Caco-2 (cell line): ENCODE measurements around the gene SCFD2. TPM values are rescaled to one million over a fixed set of nuclear protein-coding genes. Genes with fewer than 3 reads are reported as not detected.

ENCODE experiments used
- BruUV-seq: library from RNA; stranded (reverse); fragments of 400-500 nt; replicated peaks from 2 replicates; lab custom pipeline; 2021; lab: Mats Ljungman, UMichigan
- CTCF ChIA-PET: fragments of 300-600 bp; sonication (Branson Sonifier 250); formaldehyde crosslinking; loops from one replicate; lab custom pipeline; 2022; ENCODE audit warnings: antibody characterized with exemption; lab: Charles Lee
- POLR2A ChIA-PET: fragments of 300-600 bp; sonication (Branson Sonifier 250); formaldehyde crosslinking; loops from one replicate; lab custom pipeline; 2022; ENCODE audit warnings: antibody characterized with exemption; lab: Charles Lee
- DNase-seq, 2 experiments: peaks; one replicate each; pipeline versions ENCODE4 v3.0.0 to v3.0.0-alpha.2; 2020 to 2022
- H3K27me3 ChIP-seq: replicated peaks from 2 replicates; pipeline ENCODE4 v1.6.0; 2011; ENCODE audit warnings: low read length; ENCODE audit not compliant: control insufficient read depth, insufficient read depth
- H3K36me3 ChIP-seq: 2 replicates; pipeline ENCODE4 v1.5.1; 2011; ENCODE audit warnings: low read length; ENCODE audit not compliant: control insufficient read depth, insufficient read depth
- H3K4me1 ChIP-seq: fragments of 250-450 bp; sonication (Bioruptor Pico); 2 replicates; pipeline ENCODE4 v1.5.1; 2020; ENCODE audit warnings: mild to moderate bottlenecking
- H3K4me3 ChIP-seq: 2 replicates; pipeline ENCODE4 v1.5.1; 2011; ENCODE audit warnings: low read depth, mild to moderate bottlenecking, control low read depth, low read length
- H3K9me3 ChIP-seq: fragments of 250-450 bp; sonication (Bioruptor Pico); 2 replicates; pipeline ENCODE4 v1.5.1; 2020; ENCODE audit warnings: mild to moderate bottlenecking, moderate library complexity
- H3K27ac Mint-ChIP-seq: one replicate; pipeline ENCODE4 v1.8.0; 2022; ENCODE audit warnings: mixed read lengths; ENCODE audit not compliant: unreplicated experiment
- H3K27me3 Mint-ChIP-seq: one replicate; pipeline ENCODE4 v1.8.0; 2022; ENCODE audit warnings: mixed read lengths; ENCODE audit not compliant: insufficient read depth, unreplicated experiment
- H3K36me3 Mint-ChIP-seq: one replicate; pipeline ENCODE4 v1.8.0; 2022; ENCODE audit warnings: mild to moderate bottlenecking, mixed read lengths; ENCODE audit not compliant: insufficient read depth, unreplicated experiment
- H3K4me1 Mint-ChIP-seq: one replicate; pipeline ENCODE4 v1.8.0; 2022; ENCODE audit warnings: low read depth, mixed read lengths; ENCODE audit not compliant: unreplicated experiment
- H3K4me3 Mint-ChIP-seq: one replicate; pipeline ENCODE4 v1.8.0; 2022; ENCODE audit warnings: mild to moderate bottlenecking, moderate library complexity, mixed read lengths; ENCODE audit not compliant: unreplicated experiment
- H3K9me3 Mint-ChIP-seq: one replicate; pipeline ENCODE4 v1.8.0; 2022; ENCODE audit warnings: mixed read lengths; ENCODE audit not compliant: unreplicated experiment
- intact Hi-C: fragments of 100-400 bp; cut with micrococcal nuclease; formaldehyde crosslinking; loops from one replicate; pipeline ENCODE4 v1.10.0; 2022; ENCODE audit not compliant: unreplicated experiment
- total RNA-seq: library from RNA; stranded (reverse); gene quantifications from 2 replicates; pipeline ENCODE4 v1.2.3, GENCODE V29; 2022
- TF ChIP-seq, protein P1 (sequence below), 2 experiments: fragments of 200-600 bp in 1 of 2; IDR thresholded peaks; 1 replicate in 1 of 2; 2 replicates in 1 of 2; pipeline versions ENCODE4 v1.5.1 to v1.8.0; 2011 to 2022; ENCODE audit warnings: antibody characterized with exemption in 1 of 2, control low read depth in 1 of 2, inconsistent platforms in 1 of 2, low read depth in 1 of 2, low read length in 1 of 2, mild to moderate bottlenecking in 1 of 2, moderate library complexity in 1 of 2; ENCODE audit not compliant: insufficient read depth in 1 of 2, severe bottlenecking in 1 of 2, unreplicated experiment in 1 of 2

Gene SCFD2
- total RNA-seq, 1 experiment from 2014 or later: 12.2 TPM

DNA sequence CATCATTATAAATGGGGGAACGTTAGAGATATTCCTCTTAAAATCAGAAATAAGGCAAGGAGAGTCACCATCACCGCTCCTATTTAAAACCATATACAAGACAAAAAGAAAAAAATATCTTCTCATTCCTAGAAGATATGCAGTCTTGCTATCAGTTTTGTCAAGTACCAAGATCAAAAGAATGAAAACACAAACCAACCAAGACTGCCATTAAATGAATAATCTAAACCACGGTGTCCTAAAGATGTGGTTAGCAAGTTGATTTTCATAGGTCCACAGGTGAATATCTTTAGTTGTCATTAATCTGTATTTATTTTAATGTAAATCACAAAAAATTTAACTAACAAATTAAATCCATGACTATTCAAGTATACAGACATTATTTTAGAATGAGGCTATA lies 39.3 kb downstream of the SCFD2 start:
- H3K9me3 ChIP-seq: no peaks in the 10 kb centered on the region
- no peak for DNase-seq
- H3K36me3 ChIP-seq: no peaks in the 10 kb centered on the region
- no peaks in the 10 kb centered on the region for H3K27me3 Mint-ChIP-seq
- POLR2A ChIA-PET: no interaction called here
- H3K4me3 ChIP-seq: no peak overlapping the region
- H3K9me3 Mint-ChIP-seq: no peaks in the 10 kb centered on the region
- H3K4me3 Mint-ChIP-seq: no peak overlapping the region
- H3K36me3 Mint-ChIP-seq: no peaks in the 10 kb centered on the region
- TF ChIP-seq, protein P1, sequence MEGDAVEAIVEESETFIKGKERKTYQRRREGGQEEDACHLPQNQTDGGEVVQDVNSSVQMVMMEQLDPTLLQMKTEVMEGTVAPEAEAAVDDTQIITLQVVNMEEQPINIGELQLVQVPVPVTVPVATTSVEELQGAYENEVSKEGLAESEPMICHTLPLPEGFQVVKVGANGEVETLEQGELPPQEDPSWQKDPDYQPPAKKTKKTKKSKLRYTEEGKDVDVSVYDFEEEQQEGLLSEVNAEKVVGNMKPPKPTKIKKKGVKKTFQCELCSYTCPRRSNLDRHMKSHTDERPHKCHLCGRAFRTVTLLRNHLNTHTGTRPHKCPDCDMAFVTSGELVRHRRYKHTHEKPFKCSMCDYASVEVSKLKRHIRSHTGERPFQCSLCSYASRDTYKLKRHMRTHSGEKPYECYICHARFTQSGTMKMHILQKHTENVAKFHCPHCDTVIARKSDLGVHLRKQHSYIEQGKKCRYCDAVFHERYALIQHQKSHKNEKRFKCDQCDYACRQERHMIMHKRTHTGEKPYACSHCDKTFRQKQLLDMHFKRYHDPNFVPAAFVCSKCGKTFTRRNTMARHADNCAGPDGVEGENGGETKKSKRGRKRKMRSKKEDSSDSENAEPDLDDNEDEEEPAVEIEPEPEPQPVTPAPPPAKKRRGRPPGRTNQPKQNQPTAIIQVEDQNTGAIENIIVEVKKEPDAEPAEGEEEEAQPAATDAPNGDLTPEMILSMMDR (IDR thresholded peaks at IDR 0.05; ENCODE audit: insufficient read depth in 1 of 2, low read depth in 1 of 2, low read length in 1 of 2, severe bottlenecking in 1 of 2, unreplicated experiment in 1 of 2): no peak
- CTCF ChIA-PET: no interaction called here
- no peaks in the 10 kb centered on the region for H3K4me1 ChIP-seq
- BruUV-seq: no TSS peak
- no peaks in the 10 kb centered on the region for H3K4me1 Mint-ChIP-seq
- no peaks in the 10 kb centered on the region for H3K27me3 ChIP-seq
- no peak overlapping the region for H3K27ac Mint-ChIP-seq
- intact Hi-C loops: no loop called here

DNA sequence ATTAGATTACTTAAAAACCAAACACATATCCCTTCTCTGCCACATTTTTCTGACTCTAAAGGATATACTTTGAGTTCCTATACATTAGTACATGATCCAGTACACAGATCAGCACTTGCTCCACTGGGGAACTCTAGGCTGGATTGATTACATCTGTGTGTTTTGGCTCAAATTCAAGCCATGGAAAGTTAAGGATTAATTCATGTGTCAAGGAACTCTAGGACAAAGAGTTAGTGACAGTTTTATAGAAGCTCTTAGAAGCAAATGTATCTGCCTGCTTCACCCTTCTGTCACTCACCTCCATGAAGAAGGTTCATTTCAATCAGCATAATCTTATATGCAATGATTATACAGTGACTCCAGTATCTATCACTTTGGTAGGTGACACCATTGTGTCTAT lies 43.2 kb downstream of the SCFD2 start:
- no TSS peak for BruUV-seq
- Mint-ChIP-seq H3K4me1 (no peaks in the 10 kb centered on the region), H3K4me3 (no peak overlapping the region), H3K36me3 (no peaks in the 10 kb centered on the region), H3K9me3 (no peaks in the 10 kb centered on the region), H3K27me3 (no peaks in the 10 kb centered on the region), H3K27ac (no peak overlapping the region)
- H3K4me3 ChIP-seq: no peak overlapping the region
- POLR2A ChIA-PET: no interaction called here
- TF ChIP-seq, protein P1 (IDR thresholded peaks at IDR 0.05; ENCODE audit: insufficient read depth in 1 of 2, low read depth in 1 of 2, low read length in 1 of 2, severe bottlenecking in 1 of 2, unreplicated experiment in 1 of 2): no peak
- no peaks in the 10 kb centered on the region for H3K4me1 ChIP-seq
- no peaks in the 10 kb centered on the region for H3K36me3 ChIP-seq
- intact Hi-C loops: no loop called here
- H3K9me3 ChIP-seq: no peaks in the 10 kb centered on the region
- CTCF ChIA-PET: interaction anchor here (0.6 kb wide), 1 partner anchor 43 kb away, joined by 3 read pairs; no protein-coding TSS in a partner anchor
- H3K27me3 ChIP-seq: no peaks in the 10 kb centered on the region
- DNase-seq: no peak

DNA sequence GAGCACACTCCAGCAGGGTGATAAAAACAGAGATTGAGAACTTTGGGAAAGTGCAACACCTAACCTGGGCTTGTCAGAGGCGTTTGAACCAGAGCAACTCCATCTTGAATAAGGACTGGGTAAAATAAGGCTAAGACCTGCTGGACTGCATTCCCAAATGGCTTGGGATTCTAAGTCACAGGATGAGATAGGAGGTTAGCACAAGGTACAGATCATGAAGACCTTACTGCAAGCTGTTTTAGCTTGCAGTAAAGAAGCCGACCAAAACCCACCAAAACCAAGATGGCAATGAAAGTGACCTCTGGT lies 43.9 kb downstream of the SCFD2 start:
- H3K36me3 ChIP-seq: no peaks in the 10 kb centered on the region
- H3K27me3 Mint-ChIP-seq: no peaks in the 10 kb centered on the region
- no peak overlapping the region for H3K4me3 ChIP-seq
- no peaks in the 10 kb centered on the region for H3K4me1 ChIP-seq
- BruUV-seq: no TSS peak
- no peak overlapping the region for H3K4me3 Mint-ChIP-seq
- POLR2A ChIA-PET: no interaction called here
- no peaks in the 10 kb centered on the region for H3K9me3 ChIP-seq
- no peaks in the 10 kb centered on the region for H3K9me3 Mint-ChIP-seq
- intact Hi-C loops: no loop called here
- H3K27ac Mint-ChIP-seq: no peak overlapping the region
- DNase-seq: no peak
- no peaks in the 10 kb centered on the region for H3K4me1 Mint-ChIP-seq
- CTCF ChIA-PET: no interaction called here
- H3K27me3 ChIP-seq: no peaks in the 10 kb centered on the region
- TF ChIP-seq, protein P1 (IDR thresholded peaks at IDR 0.05; ENCODE audit: insufficient read depth in 1 of 2, low read depth in 1 of 2, low read length in 1 of 2, severe bottlenecking in 1 of 2, unreplicated experiment in 1 of 2): no peak
- H3K36me3 Mint-ChIP-seq: no peaks in the 10 kb centered on the region
